ENCODE data around the gene PRR35. TPM values are rescaled to one million over a fixed set of nuclear protein-coding genes. Genes with fewer than 3 reads are reported as not detected.

PRR35 gene
- total RNA-seq, 2 donors from 2014 or later = not detected

DNA sequence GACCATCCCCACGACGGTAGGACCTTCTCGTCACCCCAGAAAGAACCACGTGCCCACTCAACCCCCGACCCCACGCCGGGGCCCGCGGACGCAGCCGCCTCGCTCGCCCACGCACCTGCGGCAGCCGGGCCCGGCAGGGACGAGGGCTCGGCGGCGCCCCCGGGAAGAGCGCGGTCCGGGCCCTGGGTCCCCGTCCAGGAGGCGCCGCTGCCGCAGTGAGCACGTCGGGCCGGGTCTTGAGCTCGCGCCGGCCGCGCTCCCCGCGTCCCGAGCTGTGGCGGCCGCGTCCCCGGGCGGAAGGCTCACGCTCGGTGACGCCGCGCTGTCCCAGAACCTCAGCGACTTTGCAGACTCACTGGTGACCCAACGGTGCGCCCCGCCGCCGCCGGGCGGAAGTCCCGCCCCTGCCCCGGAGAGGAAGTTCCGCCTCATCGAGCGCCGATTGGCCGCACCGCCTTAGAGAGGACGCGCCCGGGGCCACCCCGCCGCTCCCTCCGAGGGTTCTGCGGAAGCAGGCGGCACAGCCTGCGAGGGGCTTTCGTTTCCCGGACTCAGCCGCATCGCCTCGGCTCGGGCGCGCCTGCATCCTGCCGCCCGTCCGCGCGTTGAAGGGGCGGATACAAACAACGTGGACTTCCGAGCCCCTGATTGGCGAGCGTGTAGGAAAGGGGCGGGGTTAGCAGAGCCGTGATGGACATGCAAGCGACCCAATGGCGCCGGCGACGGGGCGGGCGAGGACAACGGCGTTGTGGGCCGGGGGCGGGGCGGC, 28.9 kb downstream of the PRR35 start:
- H3K27me3 Mint-ChIP-seq = no peaks in the 10 kb centered on the region
- H3K4me1 Mint-ChIP-seq = peaks cover 30% of the 10 kb centered on the region
- H3K4me3 Mint-ChIP-seq = peak overlapping the region; percentile 98
- DNase-seq = peak; percentile 96 to 98 (median 97)
- peak; percentile 78 for ATAC-seq
- H3K36me3 Mint-ChIP-seq (ENCODE audit: low read depth) = peaks cover 3% of the 10 kb centered on the region
- peak overlapping the region; percentile 95 for H3K27ac Mint-ChIP-seq
- H3K9me3 ChIP-seq (ENCODE audit: control insufficient read depth, low read length, poor library complexity, severe bottlenecking) = no peaks in the 10 kb centered on the region

DNA sequence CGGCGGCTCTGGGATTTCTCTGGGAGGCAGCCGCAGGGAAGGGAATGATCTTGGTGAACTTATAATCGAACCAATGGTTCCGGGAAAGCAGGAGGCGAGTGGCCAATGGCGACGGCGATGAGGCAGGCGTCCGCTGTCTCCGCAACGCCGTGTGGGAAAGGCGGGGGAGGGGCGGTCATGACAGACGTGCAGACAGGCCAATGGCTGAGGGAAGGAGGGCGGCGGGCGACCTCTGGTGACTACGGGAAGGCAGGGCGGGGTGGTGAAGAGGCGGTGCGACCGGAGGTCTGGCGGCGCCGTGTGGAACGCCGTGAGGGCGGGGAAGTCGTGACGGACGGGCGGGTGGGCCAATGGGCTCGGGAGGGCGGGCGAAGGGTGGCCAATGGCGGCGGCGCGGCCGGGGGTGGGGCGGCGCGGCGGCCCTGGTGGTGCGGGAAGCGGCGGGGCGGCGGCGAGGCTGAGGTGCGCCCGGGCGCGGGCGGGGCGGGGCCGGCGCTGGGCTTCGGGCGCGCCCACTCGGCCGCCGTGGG, 29.5 kb downstream of the PRR35 start, which contains the start of gene RAB40C:
RAB40C (plus strand) TSS at position 409 of the 530 bp plus-strand sequence. CDS start 226 bp downstream, outside the sequence.
- peak within 1 kb of the TSS; percentile 95 for H3K27ac Mint-ChIP-seq
- DNase-seq = peak; percentile 97 to 99 (median 98)
- H3K9me3 ChIP-seq (ENCODE audit: control insufficient read depth, low read length, poor library complexity, severe bottlenecking) = no peaks in the 10 kb centered on the region
- peaks cover 34% of the 10 kb centered on the region for H3K4me1 Mint-ChIP-seq
- no peaks in the 10 kb centered on the region for H3K27me3 Mint-ChIP-seq
- ATAC-seq = peak; percentile 86
- peak within 1 kb of the TSS; percentile 98 for H3K4me3 Mint-ChIP-seq
- H3K36me3 Mint-ChIP-seq (ENCODE audit: low read depth) = peaks cover 3% of the 10 kb centered on the region

DNA sequence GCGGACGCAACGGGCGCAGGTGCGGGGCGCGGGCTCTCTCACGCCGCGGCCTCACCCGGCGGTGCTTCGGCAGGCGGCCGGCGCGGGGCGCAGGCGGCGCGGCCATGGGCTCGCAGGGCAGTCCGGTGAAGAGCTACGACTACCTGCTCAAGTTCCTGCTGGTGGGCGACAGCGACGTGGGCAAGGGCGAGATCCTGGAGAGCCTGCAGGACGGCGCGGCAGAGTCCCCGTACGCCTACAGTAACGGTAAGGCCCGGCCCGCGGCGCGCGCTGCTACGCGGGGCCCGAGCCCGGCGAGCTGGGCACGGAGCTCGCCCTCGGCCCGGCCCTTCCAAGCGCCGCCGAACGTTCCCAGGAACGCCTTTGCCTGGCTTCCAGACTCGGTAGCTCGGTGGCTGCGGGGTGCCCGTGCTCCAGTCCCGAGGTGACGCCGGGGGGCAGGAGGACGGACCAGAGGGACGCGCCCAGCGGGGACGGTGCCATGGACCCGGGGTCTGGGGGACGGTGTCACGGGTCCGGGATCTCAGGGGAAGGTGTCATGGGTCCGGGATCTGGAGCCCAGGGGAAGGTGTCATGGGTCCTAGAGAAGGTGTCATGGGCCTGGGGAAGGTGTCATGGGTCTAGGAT, 30.1 kb downstream of the PRR35 start:
- peak overlapping the region; percentile 95 for H3K27ac Mint-ChIP-seq
- H3K9me3 ChIP-seq (ENCODE audit: control insufficient read depth, low read length, poor library complexity, severe bottlenecking) = no peaks in the 10 kb centered on the region
- H3K27me3 Mint-ChIP-seq = no peaks in the 10 kb centered on the region
- DNase-seq (no peak), ATAC-seq (no peak)
- H3K36me3 Mint-ChIP-seq (ENCODE audit: low read depth) = peaks cover 3% of the 10 kb centered on the region
- H3K4me3 Mint-ChIP-seq = peak overlapping the region; percentile 98
- peaks cover 34% of the 10 kb centered on the region for H3K4me1 Mint-ChIP-seq

DNA sequence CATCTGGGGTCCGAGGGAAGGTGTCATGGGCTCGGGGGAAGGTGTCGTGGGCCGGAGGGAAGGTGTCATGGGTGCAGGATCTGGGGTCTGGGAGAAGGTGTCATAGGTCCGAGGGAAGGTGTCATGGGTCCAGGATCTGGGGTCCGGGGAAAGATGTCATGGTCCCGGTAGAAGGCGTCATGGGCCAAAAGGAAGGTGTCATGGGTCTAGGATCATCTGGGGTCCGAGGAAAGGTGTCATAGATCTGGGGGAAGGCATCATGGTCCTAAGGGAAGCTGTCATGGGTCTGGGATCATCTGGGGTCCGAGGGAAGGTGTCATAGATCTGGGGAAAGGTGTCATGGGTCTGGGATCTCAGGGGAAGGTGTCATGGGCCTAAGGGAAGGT, 30.6 kb downstream of the PRR35 start:
- DNase-seq (no peak), ATAC-seq (no peak)
- Mint-ChIP-seq H3K27ac (peak overlapping the region; percentile 93), H3K4me1 (peaks cover 34% of the 10 kb centered on the region), H3K36me3 (ENCODE audit: low read depth) (peaks cover 3% of the 10 kb centered on the region), H3K27me3 (no peaks in the 10 kb centered on the region), H3K4me3 (peak overlapping the region; percentile 98)
- H3K9me3 ChIP-seq (ENCODE audit: control insufficient read depth, low read length, poor library complexity, severe bottlenecking) = no peaks in the 10 kb centered on the region

DNA sequence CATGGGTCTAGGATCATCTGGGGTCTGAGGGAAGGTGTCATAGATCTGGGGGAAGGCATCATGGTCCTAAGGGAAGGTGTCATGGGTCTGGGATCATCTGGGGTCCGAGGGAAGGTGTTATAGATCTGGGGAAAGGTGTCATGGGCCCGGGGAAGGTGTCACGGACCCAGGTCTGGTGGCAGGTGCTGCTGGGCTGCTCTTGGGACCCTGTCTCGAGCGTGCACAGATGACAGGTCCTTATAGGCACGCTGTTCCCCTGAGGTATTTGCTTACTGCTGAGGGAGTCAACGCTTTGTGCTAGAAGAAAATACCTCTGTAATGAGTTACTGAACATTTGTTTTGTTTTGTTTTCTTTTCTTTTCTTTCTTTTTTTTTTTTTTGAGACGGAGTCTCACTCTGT, 31.0 kb downstream of the PRR35 start:
- no peaks in the 10 kb centered on the region for H3K27me3 Mint-ChIP-seq
- ATAC-seq = no peak
- H3K36me3 Mint-ChIP-seq (ENCODE audit: low read depth) = peaks cover 3% of the 10 kb centered on the region
- H3K4me3 Mint-ChIP-seq = peak overlapping the region; percentile 98
- peak overlapping the region; percentile 93 for H3K27ac Mint-ChIP-seq
- peaks cover 34% of the 10 kb centered on the region for H3K4me1 Mint-ChIP-seq
- H3K9me3 ChIP-seq (ENCODE audit: control insufficient read depth, low read length, poor library complexity, severe bottlenecking) = no peaks in the 10 kb centered on the region
- DNase-seq = no peak

DNA sequence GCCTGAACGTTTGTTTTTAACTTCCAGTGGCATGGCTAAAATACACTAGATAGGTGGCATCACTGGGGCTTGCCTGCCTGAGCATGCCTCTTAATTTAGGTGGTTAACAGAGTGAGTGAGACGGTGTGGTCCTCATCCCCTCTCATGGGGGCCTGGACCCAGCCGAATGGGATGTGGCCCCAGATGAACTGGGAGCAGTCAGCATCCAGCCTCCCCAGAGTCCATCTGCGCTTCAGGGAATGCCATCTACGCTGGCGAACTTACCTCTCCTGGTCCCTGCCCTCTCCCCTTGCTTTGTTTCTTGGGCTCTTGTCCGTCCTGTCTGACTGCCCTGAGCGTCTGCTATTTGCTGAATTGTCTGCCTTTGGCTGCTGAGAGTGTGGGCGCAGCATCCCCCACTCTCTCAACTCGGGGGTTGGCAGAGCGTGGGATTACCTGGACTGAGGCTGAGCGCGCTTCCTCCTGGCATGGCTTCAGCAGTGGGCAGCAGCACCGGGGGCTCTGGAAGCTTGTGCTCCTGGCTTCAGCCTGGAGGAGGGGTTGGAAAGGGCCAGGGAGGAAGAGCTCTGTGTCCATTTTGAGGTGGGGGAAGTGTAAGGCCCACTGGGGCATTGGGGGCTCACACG, 31.8 kb downstream of the PRR35 start:
- DNase-seq (no peak), ATAC-seq (no peak)
- Mint-ChIP-seq H3K27ac (peak overlapping the region; percentile 93), H3K36me3 (ENCODE audit: low read depth) (peaks cover 3% of the 10 kb centered on the region), H3K4me1 (peaks cover 39% of the 10 kb centered on the region), H3K4me3 (peak overlapping the region; percentile 98), H3K27me3 (no peaks in the 10 kb centered on the region)
- no peaks in the 10 kb centered on the region for H3K9me3 ChIP-seq (ENCODE audit: control insufficient read depth, low read length, poor library complexity, severe bottlenecking)

DNA sequence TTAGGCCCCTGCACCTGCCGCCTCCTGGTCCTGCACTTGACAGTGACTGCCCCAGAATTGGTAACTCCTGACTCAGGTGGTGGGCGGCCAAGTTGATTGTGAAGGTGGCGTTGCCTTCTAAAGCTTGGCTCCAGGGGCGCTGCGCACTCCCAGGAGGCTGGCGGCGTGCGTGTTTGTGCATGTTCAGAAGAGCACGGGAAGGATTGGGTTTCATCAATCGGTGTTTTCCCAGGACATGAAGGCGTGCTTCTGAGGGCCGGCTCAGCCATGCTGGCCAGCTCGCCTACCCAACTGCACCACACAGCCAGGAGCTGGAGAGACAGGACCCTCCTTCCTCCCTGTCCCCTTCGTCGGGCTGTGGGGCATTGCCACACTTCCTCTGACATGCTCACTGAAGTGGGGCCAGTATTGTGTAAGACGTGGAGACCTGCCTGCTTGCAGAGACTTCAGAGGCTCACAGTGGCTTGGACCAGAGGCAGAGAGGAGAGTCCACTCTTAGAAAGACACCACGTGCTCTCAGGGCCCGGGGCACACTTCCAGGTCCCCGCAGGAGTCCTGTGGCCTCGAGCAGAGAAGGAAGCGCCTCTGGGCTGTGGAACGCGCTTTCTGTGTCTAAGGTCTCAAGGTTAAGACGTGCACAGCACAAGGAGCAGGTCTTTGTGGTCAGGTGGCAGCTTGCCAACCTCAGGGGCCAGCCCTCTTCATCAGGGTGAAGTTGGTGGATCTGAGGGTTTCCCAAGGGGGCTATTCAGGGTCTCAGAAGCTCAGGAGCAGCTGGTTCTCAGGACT, 32.5 kb downstream of the PRR35 start:
- ATAC-seq (no peak), DNase-seq (no peak)
- peak overlapping the region; percentile 93 for H3K27ac Mint-ChIP-seq
- H3K9me3 ChIP-seq (ENCODE audit: control insufficient read depth, low read length, poor library complexity, severe bottlenecking) = no peaks in the 10 kb centered on the region
- no peaks in the 10 kb centered on the region for H3K27me3 Mint-ChIP-seq
- peaks cover 3% of the 10 kb centered on the region for H3K36me3 Mint-ChIP-seq (ENCODE audit: low read depth)
- H3K4me1 Mint-ChIP-seq = peaks cover 36% of the 10 kb centered on the region
- no peak overlapping the region for H3K4me3 Mint-ChIP-seq

DNA sequence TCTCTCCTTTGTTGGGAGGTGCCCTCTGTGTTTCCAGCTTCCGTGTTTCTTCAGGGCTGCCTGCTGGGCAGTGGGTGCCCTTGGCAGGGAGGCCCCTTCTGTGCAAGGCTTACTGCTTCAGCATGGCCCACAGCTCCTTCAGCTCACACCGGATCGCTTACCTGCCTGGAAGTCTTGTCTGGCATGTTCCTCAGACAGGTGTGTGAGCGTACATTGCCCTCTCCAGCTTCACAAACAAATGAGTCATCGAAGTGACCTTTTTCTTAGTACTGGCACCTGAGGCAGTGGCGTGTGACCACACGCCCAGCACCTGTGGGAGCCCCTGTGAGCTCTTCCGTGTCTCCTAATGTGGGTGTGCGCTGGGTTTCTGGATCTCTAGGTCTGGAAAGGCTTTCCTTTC, 33.2 kb downstream of the PRR35 start:
- no peak overlapping the region for H3K27ac Mint-ChIP-seq
- peaks cover 33% of the 10 kb centered on the region for H3K4me1 Mint-ChIP-seq
- no peak overlapping the region for H3K4me3 Mint-ChIP-seq
- H3K27me3 Mint-ChIP-seq = no peaks in the 10 kb centered on the region
- DNase-seq (no peak), ATAC-seq (no peak)
- H3K9me3 ChIP-seq (ENCODE audit: control insufficient read depth, low read length, poor library complexity, severe bottlenecking) = no peaks in the 10 kb centered on the region
- peaks cover 3% of the 10 kb centered on the region for H3K36me3 Mint-ChIP-seq (ENCODE audit: low read depth)

DNA sequence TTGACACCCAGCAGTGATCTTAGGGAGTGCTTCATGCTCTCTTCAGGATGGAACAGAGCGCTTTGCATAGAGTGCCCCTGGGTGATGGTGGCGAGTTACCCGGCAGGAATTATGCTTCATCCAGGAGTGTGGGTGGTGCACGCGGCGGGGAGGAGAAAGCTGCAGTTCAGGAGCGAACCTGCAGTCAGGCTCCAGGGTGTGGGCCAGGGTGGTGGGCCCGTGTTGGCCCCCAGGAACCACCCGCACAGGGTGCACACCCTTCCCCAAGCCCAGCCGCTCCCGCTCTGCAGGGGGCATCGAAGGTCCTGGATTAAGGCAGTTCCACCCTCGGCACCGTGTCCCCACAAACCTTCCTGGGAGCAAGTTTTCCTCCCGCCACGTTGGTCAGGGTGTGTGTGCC, 33.6 kb downstream of the PRR35 start:
- H3K27ac Mint-ChIP-seq = no peak overlapping the region
- H3K27me3 Mint-ChIP-seq = no peaks in the 10 kb centered on the region
- ATAC-seq (no peak), DNase-seq (no peak)
- no peak overlapping the region for H3K4me3 Mint-ChIP-seq
- H3K4me1 Mint-ChIP-seq = peaks cover 31% of the 10 kb centered on the region
- H3K36me3 Mint-ChIP-seq (ENCODE audit: low read depth) = peaks cover 3% of the 10 kb centered on the region
- no peaks in the 10 kb centered on the region for H3K9me3 ChIP-seq (ENCODE audit: control insufficient read depth, low read length, poor library complexity, severe bottlenecking)

DNA sequence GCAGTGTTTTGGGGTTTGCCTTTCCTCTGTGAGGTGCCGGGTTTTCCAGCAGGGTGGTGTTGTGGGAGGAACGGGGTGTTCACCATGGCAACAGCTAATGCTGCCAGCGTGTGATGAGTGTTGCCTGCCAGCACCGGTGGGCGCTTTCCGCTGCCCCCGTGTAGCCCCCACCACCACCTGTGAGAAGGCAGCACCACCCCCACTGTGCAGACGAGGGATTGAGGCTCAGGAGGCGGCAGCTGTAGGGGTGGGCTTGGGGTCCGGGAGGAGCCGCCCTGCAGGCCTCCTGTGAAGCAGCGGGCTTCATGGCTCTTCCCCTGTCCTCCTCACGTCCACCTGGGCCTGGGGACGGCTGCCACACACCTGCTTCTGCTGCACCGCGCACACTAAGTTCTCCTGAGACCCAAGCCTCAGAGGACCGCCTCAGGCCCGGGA, 34.9 kb downstream of the PRR35 start:
- no peak for DNase-seq
- no peaks in the 10 kb centered on the region for H3K9me3 ChIP-seq (ENCODE audit: control insufficient read depth, low read length, poor library complexity, severe bottlenecking)
- no peak overlapping the region for H3K4me3 Mint-ChIP-seq
- H3K27me3 Mint-ChIP-seq = no peaks in the 10 kb centered on the region
- no peaks in the 10 kb centered on the region for H3K36me3 Mint-ChIP-seq (ENCODE audit: low read depth)
- H3K27ac Mint-ChIP-seq = peak overlapping the region; percentile 60
- H3K4me1 Mint-ChIP-seq = peaks cover 29% of the 10 kb centered on the region
- ATAC-seq = no peak

DNA sequence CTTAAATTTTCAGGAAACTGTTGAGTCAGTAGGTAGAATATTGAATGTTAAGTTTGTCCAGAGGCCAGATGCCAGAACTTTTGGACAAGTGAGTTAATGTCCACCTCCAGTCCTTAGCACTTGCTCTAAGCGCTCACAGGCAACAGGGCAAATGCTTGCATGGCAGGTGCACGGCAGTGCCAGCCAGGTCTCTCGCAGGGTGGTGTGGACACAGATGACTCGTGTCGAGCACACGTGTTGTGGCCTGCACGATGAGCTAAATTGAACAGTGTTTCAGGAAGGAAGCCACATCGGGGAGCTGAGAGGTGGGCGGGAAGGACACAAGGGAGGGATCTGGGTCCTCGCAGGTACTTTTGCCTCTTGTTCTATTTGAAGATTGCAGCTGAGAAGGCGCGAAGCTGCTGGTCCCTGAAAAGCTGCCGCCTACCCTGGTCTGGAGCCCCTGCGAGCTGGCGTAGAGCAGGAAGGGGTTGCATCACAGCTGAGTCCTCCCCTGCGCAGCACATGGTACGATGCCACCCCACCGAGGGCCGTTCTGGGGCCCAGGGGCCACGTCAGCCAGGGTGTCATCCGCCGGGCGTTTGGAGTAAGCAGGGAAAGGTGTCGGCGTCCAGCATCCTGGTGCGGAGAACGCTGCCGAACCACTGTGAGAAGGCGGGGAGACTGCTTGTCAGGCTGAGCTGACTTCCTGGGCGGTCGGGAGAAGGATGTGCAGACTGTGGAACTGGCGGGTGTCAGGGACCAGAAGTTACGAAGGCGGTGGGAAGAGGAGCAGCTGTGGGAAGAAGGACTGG, 35.9 kb downstream of the PRR35 start:
- no peaks in the 10 kb centered on the region for H3K36me3 Mint-ChIP-seq (ENCODE audit: low read depth)
- no peak overlapping the region for H3K4me3 Mint-ChIP-seq
- H3K27ac Mint-ChIP-seq = no peak overlapping the region
- no peaks in the 10 kb centered on the region for H3K27me3 Mint-ChIP-seq
- H3K4me1 Mint-ChIP-seq = peaks cover 22% of the 10 kb centered on the region
- no peaks in the 10 kb centered on the region for H3K9me3 ChIP-seq (ENCODE audit: control insufficient read depth, low read length, poor library complexity, severe bottlenecking)
- no peak for ATAC-seq
- DNase-seq = no peak

DNA sequence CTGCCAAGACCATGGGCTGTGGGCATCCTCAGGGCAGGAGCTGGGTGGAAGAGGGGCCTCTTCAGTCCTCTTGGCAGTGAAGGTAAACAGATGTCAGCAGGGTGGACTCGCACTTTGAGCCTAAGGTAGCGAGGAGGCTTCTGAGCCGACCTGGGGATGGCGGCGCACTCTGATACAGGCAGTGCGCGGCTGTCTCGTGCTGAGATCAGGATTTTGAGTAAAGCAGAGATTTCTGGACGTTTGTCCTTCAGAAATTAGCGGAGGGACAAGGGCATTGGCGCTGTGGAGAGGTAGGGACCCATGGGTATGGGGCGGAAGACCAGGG, 36.5 kb downstream of the PRR35 start:
- Mint-ChIP-seq H3K27me3 (no peaks in the 10 kb centered on the region), H3K27ac (no peak overlapping the region), H3K36me3 (ENCODE audit: low read depth) (no peaks in the 10 kb centered on the region), H3K4me1 (peaks cover 19% of the 10 kb centered on the region), H3K4me3 (no peak overlapping the region)
- H3K9me3 ChIP-seq (ENCODE audit: control insufficient read depth, low read length, poor library complexity, severe bottlenecking) = no peaks in the 10 kb centered on the region
- ATAC-seq (no peak), DNase-seq (no peak)

All from T-helper 17 cell (primary cell).